D341Med (cell line): ENCODE results near the gene TYR.
A peak's percentile ranks its signal among the peaks of the same experiment; 100 is the strongest.
"Not testable (repeated sequence)": the region's sequence is repeated elsewhere in the genome, so short reads cannot be mapped to it uniquely, and the experiment has no call there.

Source experiments
- DNase-seq: peaks from one replicate; pipeline ENCODE4 v3.0.0; 2012; ENCODE audit warnings: low spot score

The TYR gene

DNA sequence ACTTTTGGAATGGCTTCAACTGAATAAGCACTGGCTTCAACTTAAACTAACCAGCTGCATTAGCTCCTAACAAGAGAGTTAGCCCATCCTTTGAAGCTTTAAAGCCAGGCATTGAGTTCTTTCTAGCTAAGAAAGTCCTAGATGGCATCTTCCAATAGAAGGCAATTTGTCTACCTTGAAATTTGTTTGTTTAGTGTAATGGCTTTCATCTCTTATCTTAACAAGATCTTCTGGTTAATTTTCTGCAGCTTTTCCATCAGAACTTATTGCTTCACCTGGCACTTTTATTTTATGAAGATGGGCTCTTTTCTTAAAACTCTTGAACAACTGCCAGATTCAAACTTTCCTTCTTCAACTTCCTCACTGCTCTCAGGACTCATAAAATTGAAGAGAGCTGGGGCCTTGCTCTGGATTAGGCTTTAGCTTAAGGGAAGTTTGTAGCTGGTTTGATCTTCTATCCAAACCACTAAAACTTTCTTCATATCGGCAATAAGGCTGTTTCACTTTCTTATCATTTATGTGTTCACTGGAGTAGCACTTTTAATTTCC is 94.9 kb downstream of the TYR start:
- DNase-seq: not testable (repeated sequence)

DNA sequence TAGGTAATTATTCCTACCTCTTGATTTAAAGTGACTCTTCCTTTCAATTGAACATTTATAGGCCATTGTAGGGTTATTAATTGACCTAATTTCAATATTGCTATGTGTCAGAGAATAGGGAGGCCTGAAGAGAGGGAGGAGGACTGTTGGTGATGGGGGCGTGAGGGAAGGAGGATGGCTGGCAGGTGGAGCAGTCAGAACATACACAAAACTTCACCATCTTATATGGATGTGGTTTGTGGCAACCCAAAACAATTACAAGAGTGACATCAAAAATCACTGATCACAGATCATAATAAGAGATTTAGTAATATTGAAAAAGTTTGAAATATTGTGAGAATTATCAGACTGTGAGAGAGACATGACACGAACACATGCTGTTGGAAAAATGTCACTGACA is 95.5 kb downstream of the TYR start:
- not testable (repeated sequence) for DNase-seq

DNA sequence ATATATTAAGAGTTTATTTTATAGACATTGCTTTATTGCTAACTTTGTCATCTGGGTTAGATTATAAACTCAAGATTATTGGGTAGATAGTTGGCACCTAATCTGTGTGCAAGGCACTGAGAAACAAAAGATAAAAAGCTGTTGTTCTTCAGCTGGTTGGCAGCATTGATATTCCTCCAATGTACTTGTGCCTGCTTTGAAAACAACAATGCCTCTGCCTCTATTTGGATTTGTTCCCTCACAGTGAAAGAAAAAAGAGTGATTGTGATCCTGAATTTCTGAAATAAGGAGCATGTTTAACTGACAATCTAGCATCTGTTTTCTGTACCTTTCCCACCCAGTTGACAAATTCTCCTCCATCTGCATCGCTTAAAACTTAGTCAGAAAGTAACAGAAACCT is 98.3 kb downstream of the TYR start:
- no peak for DNase-seq

DNA sequence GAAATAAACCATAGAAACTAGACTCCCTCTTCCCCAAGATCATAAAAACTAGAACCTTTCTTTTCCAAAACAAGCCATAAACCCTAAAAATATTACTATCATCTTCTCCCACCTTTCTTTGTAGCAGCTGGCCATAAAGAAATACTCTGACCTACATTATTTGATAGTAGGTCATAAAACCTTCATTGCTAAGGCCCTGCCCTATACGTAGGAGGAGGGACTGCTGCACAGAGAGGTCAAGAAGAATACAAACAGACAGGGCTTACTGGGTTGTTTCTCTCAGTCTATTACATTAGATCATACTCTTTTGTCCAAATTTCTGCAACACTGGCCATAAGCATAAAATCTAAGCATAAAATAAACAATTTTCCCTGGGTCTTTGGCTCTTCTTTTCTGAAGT is 101.5 kb downstream of the TYR start:
- no peak for DNase-seq

DNA sequence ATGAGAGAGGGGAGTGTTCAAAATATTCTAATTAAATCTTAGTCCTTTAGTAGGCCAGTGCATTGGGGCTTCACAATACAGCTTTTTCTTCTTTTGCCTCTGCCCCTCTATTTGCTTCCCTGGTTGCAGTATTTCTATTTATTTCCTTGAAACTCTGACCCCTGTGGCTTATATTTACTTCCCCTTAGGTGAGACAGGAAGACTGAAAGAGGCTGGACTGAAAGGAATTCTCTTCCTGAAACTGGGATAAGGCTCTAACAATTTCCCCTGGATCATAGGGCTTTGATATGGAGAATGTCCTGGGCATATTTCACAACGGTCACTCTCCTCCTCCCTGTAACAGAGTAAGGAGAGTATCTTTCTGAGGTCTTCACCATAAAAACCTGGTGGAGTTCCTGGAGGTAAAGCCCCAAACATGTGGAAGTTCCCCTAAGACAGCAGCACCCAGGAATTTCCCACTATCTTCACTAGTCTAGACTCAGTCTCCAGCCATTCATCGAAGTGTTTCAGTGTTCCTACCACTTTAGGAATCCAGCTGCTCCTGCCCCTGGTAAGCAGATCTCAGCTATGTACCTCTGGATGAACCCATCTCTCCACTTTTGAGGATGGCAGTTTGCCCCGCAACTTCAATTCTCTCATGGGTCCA is 103.5 kb downstream of the TYR start:
- DNase-seq: not testable (repeated sequence)

- DNase-seq: not testable (repeated sequence)
Measured at GRCh38 chr11:89286601-89287000, 108.9 kb downstream of the TYR start.

DNA sequence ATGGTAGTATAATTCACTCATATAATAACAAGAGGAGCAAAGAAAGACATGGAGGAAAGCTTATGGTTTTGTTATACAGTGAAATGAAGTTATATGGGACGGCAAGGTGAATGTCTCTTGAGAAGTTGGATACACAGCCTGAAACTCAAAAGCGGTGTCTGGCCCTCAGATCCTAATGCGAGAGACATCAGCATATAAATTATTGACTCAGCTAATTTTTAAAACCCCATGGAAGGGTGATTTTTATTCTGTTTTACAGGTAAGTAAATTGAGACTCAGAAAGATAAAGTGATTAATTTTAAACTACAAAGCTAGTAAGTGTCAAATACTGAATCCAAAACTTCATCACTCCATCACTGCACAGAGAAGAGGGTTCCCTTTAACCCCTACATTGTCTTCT is 110.3 kb downstream of the TYR start:
- DNase-seq: not testable (repeated sequence)

- peak; percentile 1 for DNase-seq
Measured at GRCh38 chr11:89293965-89294679, 116.4 kb downstream of the TYR start.

GRCh38 chr11:89295023-89295422 is 117.3 kb downstream of the TYR start:
- not testable (repeated sequence) for DNase-seq

DNA sequence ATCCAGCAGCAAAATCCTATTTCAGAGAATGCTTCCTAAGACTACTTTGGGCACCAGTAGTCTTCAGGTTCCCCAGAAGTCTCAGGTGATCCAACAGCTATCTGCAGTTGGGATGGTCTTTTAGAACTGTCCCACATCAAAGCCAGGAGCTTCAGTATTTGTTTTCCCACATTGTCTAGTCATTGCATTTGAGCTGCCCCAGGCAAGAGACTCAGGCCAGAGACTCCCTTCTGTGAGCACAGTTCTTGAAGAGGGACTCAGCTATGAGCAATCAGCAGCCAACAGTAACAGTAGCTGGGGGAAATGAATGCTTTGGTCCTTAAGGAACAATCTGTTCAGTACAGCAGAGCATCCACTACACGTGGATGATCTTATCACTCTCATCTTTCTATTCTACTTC is 125.4 kb downstream of the TYR start:
- DNase-seq: not testable (repeated sequence)

DNA sequence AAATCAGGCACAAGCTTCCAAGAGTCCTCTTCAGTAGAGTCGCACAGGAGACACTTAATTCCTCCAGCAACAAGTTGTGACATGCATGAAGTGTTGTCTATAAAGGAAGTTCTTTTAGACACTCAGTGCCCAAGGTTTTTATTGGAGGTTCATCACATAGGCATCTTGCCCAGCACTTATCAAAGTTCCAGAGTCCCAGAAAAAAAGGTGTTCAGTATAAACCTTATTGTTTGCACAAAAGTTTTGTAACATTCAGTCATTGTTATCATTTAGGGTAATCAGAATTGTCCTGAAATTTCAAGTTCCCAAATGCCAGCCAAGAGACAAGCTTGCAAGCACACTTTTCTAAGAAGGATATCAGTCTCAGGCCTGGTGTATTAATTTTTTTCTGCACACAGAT is 130.6 kb downstream of the TYR start:
- DNase-seq: not testable (repeated sequence)

- DNase-seq: not testable (repeated sequence)
Measured at GRCh38 chr11:89309321-89309985, 131.8 kb downstream of the TYR start.

- not testable (repeated sequence) for DNase-seq
Measured at GRCh38 chr11:89310607-89311006, 132.9 kb downstream of the TYR start.

DNA sequence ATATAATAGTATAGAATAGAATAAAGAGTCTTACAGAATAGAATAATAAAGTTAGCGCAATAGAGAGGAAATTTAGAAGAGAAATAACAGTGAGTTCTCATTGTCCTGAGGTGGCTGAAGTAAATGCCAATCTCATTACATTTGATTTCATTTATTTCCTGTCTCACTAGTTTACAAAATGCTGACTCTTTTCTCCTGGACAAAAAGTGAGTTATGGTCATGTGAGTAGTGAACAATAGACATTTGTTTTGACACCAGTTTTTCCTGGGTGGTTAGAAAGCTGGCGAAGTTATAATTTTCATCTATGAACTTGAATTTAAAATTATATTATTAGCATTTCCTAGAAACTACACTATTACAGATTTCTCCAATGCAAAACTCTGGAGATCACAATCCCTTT is 143.7 kb downstream of the TYR start:
- DNase-seq: no peak

GRCh38 chr11:89327885-89328284 is 150.2 kb downstream of the TYR start:
- DNase-seq: no peak

DNA sequence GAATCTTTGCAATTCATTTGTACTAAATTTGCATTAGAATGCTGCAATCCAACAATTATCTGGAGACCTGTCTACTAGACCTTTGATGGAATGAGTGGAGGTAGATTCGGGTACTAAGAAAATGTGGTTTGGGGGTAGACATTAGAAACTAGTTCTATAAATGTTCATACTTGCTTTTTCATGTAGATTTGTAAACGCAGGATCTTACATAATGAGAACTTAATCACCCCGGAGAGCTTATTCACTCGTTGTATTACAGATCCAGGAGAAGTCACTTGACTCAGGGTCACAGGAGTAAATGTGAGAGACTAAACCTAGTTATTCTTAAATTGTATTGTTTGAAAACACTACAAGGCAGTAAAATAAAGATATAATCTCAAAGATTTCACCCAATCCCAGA is 154.3 kb downstream of the TYR start:
- DNase-seq: not testable (repeated sequence)

DNA sequence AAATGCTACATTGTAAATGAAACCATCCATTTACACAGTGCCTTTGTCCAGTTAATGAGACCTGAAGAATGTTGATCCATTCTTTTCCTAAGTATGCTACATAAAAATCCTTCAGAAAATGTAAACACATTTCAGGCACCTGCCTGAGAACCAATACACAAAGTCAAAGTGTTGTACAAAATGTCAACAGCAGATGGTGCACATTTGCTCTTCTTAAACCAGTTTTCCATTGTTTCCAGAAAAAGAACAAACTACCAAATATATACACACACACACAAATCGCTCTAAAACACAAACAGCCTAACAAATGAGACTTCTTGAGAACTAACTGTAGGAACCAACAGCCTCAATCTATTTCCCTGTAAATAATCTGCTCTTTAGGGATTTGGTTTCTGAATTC is 156.0 kb downstream of the TYR start:
- peak; percentile 3 for DNase-seq

DNA sequence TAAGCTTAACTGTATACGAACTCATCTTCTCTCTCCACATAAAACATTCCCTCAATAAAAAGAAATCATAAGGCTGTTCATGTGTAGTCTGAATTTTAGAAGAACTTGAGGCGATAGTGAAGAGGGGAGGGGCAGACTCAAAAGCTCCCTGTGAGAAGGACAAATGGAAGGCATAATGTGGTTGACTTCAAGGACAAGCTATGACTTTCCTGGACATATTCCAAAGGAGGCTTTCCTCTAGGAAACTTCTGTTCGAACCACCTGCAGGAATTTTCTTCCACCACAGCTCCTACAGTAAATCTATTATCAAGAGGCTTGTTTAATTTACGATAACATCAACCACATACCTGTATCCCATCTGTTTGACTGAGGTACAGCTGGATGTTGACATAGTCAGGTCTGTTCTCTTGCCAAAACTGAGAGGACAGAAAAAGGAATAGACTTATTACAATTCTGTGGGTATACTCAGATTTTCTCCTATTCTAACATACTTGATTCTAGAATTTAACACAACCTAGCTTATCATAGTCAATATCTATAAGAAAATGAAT is 159.5 kb downstream of the TYR start:
- DNase-seq: not testable (repeated sequence)

GRCh38 chr11:89338073-89338472 is 160.4 kb downstream of the TYR start:
- DNase-seq: not testable (repeated sequence)

DNA sequence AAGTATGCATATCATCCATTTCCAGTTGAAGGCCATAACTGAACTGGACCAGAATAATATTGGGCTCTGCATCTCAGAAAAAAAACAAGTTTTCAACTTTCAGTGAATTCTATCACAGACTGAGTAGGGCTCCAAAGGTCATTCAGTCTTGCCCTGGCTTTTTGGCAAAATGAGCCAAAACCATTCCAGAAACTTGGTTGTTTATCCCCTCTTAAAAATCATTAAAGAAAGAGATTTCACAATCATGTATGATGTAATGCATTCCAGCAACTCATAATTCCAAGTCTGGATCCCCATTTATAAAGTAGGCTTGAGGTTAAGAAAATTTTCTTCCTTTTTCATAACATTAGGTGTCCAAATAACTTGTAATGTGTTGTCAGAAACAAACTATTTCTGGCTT is 162.8 kb downstream of the TYR start:
- DNase-seq: not testable (repeated sequence)

DNA sequence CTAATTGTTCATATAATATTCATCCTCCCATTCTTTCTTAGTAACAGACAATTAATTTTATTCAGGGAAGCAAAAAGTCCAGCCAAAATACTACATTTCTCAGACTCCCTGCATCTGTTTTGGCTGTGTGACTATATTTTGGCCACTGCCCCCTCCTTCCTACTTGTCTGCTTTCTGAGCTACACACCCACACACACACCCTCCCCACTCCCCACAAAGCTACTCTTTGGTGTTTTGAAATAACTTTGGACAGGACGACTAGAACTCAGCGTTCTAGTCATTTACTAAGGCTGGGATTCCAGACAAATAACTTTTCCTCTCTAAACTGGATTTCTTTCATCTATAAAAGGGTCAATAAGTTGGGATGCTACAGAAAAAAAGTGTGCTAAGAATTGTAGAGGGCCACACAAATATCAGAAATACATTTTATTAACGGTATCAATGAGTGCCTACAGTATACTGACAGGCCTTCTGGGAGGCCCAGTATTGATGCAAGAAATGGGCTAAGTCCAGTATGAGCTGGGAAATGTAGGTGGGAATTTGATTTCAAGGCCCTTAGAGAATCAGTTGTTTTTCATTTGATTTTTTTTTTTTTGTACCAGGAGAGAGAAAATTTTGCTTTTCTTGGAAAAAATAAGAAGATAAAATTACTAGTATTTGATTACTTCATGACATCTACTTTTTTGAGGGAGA is 165.4 kb downstream of the TYR start:
- DNase-seq: not testable (repeated sequence)
